ENCODE data around the gene HOXB1.
"Not testable (repeated sequence)": the region's sequence is repeated elsewhere in the genome, so short reads cannot be mapped to it uniquely, and the experiment has no call there.

Gene HOXB1

DNA sequence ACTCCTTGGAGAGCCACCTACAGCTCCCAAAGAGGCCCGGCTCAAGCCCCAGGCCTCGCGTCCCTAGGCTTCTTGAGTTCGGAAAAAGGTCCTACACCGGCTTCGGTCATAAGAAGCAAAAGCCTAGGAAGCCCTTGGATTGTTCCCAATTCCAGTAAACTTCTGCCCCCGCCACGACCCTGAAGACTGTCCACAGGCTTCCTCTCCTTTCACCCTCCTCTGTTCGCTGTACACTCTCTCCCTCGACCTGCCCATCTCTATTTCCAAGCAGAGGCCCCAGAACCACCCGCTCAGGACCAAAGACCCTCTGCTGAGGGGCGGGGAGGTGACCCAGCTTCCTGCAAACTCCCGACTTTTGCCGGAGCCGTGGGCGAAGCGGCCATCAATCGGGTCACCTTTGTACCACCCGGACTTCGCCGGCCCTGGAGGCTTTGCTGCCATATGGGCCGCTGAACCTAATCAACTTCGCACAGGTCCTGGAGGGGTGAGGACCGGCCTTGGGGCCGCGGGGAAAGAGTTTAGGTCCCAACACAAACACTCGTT lies 11.4 kb upstream of the HOXB1 start:
- no peak for DNase-seq

DNA sequence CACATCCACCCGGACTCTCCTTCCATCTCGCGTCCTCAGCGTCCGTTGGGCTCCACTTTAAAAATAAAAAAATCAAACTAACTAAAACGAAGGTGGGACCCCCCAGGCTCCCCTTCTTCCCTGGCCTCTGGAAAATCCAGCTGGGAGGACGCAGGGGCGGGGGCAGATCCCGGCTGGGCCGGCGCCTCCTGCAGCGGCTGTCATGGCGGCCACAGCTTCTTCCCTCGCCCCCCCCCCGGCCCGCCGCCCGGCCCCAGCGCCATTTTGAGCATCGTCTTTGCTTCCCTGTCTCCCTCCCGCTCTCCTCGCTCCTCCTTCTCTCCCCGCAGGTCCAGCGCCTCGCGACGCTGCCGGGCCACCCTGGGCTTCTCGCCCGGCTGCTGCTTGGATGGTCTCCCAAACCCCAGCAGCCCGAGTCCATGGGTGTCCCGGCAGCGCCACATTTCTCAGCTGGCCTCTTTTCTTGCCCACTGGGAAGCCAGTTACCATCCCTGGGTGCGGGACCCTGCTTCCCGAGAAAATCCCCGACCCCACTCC lies 10.8 kb upstream of the HOXB1 start:
- DNase-seq: peak; percentile 35

DNA sequence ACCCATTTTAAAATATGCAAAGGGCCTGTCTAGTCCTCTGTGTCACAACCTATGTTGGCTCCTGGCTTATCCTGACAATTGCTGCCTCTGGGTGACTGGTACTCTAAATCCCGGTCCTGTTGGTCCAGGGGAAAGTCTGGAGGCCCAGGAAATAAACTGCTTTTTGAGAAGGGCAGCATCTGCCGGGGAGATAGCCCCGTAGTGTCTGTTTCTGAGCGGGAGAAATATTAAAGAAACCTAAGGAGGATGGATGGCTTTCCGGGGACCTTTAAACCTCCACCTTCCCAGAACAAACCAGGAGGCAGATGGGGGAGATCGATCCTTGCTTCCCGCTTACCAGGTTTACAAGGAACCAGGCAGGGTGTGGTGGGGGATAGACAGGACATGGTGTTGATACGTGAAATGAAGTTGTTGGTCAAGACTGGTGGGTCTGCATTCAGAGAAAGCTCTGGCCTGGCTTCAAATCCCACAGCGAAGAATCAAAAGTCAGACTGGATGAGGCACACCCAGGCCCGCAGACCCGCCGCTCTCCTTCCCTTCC lies 10.3 kb upstream of the HOXB1 start:
- DNase-seq: no peak

GRCh38 chr17:48540213-48540612 lies 9.4 kb upstream of the HOXB1 start:
- DNase-seq: no peak

DNA sequence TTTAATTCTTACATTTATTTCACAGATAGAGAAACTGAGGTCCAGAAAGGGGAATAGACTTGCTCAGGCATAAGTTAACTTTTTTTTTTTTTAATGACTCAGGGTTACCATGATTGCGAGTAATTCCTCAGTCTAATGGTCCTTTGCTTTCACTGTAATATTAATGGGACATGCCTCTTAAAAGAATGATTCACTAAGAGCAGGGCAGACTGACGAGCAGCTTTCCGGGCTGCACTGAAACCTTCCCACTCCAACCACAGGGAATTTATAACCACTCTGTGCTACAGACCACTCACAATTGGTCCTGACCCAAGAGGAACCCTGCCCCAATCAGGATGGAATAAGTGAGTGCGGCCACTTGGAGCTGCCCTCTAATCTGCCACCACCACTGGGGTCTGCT lies 8.4 kb upstream of the HOXB1 start:
- no peak for DNase-seq

DNA sequence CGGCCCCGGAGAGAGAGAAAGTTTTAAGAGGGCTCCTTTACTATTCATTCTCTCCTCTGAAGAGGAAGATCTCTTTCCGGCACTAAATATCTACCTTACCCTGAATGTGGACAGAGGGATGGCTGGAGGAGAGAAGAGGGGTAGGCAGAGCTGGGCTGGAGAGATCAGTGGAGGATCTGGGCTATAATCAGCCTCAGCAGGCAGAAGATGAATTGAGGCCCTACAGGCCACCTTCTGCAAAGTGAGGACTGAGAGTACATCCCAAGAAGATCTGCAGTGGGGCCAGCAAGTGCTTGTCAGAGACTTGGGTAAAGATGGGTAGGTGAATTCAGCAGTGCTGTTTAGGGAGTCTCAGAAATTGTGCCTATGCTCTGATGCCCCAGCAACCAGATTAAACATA lies 6.5 kb upstream of the HOXB1 start:
- DNase-seq: no peak

GRCh38 chr17:48535793-48536559 lies 5.2 kb upstream of the HOXB1 start:
- not testable (repeated sequence) for DNase-seq

GRCh38 chr17:48532261-48532660 lies 1.4 kb upstream of the HOXB1 start:
- DNase-seq: no peak

DNA sequence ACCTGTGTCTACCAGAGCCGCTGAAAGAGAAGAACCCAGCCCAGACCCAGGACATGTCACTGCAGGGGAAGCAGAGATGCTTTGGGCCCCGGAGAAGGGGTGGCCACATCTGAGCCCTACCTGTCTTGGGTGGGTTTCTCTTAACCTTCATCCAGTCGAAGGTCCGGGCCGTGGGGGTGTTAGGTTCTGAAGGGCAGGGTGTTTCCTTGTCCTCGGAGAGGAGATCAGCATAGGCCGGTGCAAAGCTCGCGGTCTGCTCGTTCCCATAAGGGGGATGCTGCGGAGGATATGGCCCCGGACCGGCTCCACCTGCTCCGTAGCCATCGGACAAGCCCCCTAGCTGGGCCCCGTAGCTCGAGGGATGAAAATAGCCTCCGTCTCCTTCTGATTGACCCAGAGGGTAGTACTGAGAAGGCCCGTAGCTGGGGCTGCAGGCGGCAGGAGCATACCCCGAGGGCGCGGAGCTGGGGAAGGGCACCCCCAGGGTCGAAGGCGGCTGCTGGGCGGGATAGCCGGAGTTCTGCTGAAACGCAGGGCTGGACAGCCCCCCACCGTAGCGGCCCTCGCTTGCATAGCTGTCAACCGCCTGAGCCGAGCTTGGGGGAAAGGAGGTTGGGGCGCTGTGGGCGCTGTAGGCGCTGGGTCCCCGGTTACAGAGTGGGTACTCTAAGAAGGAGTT lies 464 bp downstream of the HOXB1 start:
- DNase-seq: no peak

DNA sequence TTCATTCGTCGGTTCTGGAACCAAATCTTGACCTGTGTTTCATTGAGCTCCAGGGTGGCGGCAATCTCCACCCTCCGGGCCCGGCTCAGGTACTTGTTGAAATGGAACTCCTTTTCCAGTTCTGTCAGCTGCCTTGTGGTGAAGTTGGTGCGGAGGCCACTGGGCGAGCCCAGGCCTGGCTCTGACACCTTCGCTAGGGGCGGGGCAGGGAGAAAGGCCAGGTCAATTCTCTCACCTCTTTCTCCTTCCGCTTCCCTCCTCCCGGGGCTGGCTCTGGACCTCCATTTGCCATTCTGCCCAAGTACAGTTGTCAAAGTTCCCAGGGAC lies 1.2 kb downstream of the HOXB1 start:
- no peak for DNase-seq

GRCh38 chr17:48528936-48529682 lies 1.7 kb downstream of the HOXB1 start:
- no peak for DNase-seq

DNA sequence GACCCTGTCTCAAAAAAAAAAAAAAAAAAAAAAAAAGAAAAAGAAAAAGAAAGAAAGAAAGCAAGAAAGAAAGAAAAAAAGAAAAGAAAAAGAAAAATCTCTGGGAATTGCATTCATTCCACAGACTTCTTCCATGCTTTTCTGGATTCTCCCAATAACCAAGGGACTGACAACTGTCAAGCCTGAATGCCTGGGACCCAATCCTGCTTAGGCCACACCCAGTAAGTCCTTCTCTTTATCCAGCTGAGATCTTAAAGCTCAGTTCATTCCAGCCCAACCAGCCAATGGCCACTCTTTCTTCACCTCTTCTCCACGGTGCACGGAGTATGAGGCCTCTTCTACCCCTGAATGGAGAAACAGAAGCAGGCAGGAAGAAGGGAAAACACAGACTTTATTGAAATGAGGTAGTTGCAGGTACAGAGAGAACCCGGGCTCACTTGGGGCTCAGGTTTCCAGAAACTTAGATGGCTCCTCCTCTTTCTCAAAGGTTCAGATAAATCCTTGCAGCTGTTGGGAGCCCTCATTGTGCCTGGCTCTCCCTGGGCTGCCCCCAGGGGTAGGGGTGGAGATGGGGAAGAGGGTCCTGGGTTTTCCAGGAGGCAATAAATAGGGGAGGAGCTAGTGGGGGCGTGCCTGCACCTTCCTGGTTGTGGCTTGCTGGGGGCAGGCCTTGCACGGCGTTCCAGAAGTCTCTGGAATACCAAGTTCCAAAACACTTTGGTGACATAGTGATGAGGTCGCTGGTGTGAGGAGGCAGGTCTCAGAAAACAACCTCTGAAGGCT lies 2.5 kb downstream of the HOXB1 start:
- no peak for DNase-seq

DNA sequence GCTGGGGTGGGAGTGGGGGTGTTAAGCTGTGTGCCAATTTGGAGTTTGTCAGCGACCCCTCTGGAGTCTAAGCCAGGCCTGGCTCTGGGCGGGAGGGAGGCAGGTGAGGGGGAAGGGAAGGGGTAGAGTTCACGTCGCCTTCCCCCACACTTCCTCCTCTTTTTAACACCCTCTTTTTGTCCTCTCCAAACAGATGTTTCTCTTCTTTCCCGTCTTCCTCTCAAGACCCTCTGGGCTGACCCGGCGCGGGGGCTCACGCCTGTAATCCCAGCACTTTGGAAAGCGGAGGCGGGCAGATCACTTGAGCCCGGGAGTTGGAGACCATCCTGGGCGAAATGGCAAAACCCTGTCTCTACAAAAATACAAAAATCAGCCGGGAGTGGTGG lies 3.3 kb downstream of the HOXB1 start:
- no peak for DNase-seq

DNA sequence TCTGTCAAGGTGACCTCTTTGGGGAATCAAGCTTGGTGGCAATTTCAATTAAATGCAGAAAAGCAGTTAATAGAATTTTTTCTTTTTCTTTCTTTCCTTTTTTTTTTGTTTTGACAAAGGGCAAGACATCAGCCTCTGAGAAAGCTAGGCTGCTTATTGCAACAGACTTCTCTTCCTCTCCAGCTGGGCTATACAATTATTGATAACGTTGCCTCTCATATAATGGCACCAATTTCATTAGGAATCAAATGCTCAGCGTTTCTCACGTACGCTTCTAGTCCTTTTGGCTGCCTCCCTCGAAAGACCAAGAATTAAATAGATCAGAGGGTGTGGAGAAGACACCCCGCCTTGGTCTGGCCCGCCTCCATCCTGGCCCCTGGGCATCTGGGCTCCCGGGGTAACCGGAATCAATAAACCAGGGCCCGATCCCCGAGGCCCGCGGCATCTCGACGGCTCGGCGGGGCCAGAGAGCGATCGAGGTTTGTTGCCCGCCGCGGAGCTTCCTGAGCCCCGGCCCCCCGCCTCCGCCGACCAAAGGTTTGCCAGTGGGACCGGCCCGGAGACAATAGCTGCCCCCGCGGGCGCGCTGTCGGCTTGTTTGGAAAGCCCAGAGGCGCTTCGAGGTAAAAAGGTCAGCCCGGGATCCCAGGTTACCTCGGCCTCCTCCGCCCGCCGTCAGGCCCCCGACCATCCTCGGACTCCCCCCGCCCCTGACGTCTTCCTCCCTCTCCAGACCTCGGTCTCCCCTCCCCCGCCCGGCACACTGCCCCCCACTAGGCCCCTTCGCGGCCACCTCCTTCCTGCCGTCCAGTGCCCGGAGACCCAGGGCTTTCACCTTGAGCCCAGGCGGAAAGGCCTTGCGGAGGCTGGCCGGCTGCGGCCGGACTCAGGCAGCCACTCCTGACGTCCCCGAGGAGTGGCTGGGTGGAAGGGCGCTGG lies 3.9 kb downstream of the HOXB1 start:
- DNase-seq: no peak

GRCh38 chr17:48523010-48523409 lies 7.8 kb downstream of the HOXB1 start:
- no peak for DNase-seq

DNA sequence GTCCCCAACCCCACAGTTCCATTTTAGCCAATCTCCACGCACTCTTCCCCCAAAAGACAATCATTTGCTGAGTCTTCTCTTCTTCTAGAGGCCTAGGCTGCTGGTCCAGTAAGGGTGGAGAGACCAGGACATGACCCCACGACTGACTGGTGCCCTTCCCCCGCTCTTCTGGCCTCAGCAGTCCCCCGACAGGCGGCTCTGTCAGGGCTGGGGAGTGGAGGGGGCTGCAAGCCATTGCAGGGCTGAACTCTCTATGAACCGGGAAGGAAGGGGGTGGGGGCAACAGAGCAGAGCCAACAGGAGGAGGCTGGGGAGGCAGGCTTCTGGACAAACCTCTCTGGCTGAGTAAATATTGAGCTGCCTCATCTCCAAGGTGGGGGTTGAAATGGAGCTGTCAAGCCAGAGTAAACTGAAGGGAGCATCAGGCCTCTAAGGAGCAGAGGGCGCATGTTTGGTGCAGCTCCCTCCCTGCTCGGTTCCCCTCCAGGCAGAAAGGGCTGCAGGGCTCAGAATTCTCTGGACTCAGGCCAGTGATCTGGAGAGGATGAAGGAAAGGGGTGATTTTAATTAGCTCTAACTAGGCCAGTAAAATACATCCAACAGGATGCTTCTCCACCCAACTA lies 8.7 kb downstream of the HOXB1 start:
- no peak for DNase-seq

DNA sequence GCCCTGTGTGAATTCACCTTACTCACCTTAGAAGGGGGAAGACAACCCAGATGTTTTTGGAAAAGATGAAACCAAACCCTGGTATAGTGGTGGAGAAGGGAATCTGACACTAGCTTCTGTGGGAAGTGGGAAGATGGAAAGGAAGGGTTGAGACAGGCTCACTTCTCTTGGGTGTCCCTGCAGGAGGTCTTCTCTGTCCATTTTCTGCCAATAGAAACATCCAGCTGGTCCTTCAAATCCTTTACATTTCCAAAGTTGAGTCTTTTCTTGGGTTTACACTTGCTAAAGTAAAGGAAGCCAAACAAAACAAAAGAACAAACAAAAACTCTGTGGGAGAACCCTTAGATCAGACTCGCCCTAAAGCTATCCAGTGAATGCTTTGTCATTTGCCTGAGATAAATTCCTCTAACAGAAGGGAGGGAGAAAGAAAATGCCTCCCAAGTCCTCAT lies 10.2 kb downstream of the HOXB1 start:
- DNase-seq: no peak

- DNase-seq: no peak
Observed at GRCh38 chr17:48519427-48519826, 11.4 kb downstream of the HOXB1 start.

DNA sequence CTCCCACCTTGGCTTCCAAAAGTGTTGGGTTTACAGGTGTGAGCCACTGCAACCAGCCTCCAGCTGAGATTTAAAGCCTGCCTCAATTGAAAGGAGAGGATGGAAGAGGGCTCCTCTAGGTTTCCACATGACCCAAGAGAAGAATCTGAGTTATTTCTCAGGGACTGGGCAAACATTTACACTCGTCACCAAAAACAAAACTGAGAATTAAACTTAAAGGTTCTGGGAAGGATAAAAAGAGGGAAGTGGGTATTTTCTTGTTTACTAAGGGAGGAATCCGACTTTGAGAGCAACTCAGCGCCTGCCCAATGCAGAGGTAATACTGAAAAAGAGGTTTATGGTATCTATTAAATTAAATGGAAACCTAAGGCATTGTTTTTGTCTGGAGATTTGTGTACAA lies 13.3 kb downstream of the HOXB1 start:
- DNase-seq: no peak
